Kidney epithelial cell (primary cell): ENCODE measurements around the gene CUL1. TPM values are rescaled to one million over a fixed set of nuclear protein-coding genes. Genes with fewer than 3 reads are reported as not detected.
"Not testable (repeated sequence)": the region's sequence is repeated elsewhere in the genome, so short reads cannot be mapped to it uniquely, and the experiment has no call there.

ENCODE experiments used
- DNase-seq: peaks from one replicate; pipeline ENCODE4 v3.0.0-alpha.2; 2010; ENCODE audit warnings: low read depth
- H3K27me3 ChIP-seq: 2 replicates; pipeline ENCODE4 v1.6.0; 2011; ENCODE audit warnings: low read length; ENCODE audit not compliant: control insufficient read depth, insufficient read depth
- H3K36me3 ChIP-seq: 2 replicates; pipeline ENCODE4 v1.5.1; 2011; ENCODE audit warnings: low read length; ENCODE audit not compliant: control insufficient read depth, insufficient read depth
- H3K4me3 ChIP-seq: 2 replicates; pipeline ENCODE4 v1.5.1; 2011; ENCODE audit warnings: low read depth, mild to moderate bottlenecking, control low read depth, low read length
- total RNA-seq: library from RNA; depleted of rRNA; stranded (reverse); fragments of >200 nt; gene quantifications from 2 replicates; pipeline ENCODE4 v1.2.3, GENCODE V29; 2015
- TF ChIP-seq, protein P1 (sequence below): IDR thresholded peaks from 2 replicates; pipeline ENCODE4 v1.5.1; 2011; ENCODE audit warnings: mild to moderate bottlenecking, moderate library complexity, low read length, control low read depth, inconsistent platforms; ENCODE audit not compliant: insufficient read depth, poor library complexity, severe bottlenecking

The CUL1 gene
- total RNA-seq, 1 donor from 2014 or later = 41.3 TPM

DNA sequence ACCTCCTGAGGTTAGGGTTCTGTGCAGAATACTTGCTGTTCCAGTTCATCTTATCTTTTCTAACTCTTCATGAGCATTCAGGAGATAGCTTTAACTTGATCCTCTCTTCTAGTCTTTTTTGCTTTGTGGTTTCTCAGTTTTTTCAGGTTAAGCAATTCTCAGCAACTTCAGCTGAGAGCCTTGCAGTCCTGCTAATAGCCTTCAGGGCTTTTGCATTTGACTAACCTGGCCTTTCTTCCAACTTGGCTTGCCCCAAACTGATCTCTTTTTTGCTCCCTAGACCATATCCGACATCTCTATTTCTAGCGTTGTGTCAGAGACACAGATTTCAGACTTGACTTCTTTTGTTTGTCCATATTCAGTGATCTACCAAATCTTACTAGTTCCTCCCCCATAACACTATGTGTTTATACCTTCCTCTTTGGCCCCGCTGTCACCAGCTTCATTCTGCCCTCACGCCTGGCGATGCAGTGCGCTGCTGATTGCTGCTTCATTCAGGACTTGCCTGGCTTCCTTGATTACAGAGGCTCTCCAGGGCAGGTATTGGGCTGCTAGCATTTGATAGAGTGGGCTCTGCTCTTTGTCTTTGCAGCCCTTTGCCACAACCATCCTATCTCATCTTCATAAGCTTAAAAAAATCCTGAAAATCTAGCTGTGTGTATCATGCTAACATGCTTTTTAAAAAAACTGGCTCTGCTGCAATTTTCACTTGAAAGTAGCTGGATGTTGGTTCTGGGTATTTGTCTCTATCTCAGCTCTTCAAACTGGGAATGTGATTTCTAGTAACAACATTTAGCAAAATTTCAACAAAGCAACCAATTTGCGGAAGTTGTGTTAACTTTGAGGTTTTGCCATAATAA lies 9.6 kb downstream of the CUL1 start:
- no peak for DNase-seq
- Histone ChIP-seq H3K27me3 (no peaks in the 10 kb centered on the region), H3K4me3 (no peak overlapping the region), H3K36me3 (no peaks in the 10 kb centered on the region)
- TF ChIP-seq, protein P1, sequence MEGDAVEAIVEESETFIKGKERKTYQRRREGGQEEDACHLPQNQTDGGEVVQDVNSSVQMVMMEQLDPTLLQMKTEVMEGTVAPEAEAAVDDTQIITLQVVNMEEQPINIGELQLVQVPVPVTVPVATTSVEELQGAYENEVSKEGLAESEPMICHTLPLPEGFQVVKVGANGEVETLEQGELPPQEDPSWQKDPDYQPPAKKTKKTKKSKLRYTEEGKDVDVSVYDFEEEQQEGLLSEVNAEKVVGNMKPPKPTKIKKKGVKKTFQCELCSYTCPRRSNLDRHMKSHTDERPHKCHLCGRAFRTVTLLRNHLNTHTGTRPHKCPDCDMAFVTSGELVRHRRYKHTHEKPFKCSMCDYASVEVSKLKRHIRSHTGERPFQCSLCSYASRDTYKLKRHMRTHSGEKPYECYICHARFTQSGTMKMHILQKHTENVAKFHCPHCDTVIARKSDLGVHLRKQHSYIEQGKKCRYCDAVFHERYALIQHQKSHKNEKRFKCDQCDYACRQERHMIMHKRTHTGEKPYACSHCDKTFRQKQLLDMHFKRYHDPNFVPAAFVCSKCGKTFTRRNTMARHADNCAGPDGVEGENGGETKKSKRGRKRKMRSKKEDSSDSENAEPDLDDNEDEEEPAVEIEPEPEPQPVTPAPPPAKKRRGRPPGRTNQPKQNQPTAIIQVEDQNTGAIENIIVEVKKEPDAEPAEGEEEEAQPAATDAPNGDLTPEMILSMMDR = no peak

DNA sequence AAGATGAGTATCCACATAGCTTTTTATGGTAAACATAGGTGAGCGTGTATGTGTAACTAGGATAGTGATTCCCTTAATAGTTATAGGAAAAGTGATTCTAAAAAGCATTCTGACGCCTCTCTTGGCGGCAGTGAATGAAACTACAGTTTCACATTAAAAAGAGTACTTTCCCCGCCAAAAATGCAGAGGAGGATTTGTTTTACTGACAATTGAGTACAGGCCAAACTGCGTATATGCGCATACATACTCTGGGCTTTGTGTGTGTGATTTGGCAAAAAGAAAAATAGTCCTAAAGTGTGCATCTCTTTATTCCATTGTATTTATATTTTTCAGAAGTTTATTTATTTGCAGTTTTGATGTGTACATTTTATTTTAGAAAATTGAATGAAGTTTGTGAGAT lies 10.3 kb downstream of the CUL1 start:
- TF ChIP-seq, protein P1 = no peak
- DNase-seq = no peak
- Histone ChIP-seq H3K36me3 (no peaks in the 10 kb centered on the region), H3K4me3 (no peak overlapping the region), H3K27me3 (no peaks in the 10 kb centered on the region)

DNA sequence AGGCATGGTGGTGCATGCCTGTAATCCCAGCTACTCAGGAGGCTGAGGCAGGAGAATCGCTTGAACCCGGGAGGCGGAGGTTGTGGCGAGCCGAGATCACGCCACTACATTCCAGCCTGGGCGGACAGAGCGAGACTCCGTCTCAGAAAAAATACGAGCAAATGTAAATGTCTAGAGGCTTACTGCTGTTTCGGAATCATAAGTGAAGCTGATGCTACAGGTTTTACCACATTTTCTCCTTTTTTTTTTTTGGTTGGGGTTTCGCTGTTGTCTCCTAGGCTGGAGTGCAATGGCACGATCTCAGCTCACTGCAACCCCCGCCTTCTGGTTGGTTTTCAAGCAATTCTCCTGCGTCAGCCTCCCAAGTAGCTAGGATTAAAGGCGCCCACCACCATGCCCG lies 11.7 kb downstream of the CUL1 start:
- not testable (repeated sequence) for H3K36me3 ChIP-seq, H3K4me3 ChIP-seq, DNase-seq, H3K27me3 ChIP-seq

DNA sequence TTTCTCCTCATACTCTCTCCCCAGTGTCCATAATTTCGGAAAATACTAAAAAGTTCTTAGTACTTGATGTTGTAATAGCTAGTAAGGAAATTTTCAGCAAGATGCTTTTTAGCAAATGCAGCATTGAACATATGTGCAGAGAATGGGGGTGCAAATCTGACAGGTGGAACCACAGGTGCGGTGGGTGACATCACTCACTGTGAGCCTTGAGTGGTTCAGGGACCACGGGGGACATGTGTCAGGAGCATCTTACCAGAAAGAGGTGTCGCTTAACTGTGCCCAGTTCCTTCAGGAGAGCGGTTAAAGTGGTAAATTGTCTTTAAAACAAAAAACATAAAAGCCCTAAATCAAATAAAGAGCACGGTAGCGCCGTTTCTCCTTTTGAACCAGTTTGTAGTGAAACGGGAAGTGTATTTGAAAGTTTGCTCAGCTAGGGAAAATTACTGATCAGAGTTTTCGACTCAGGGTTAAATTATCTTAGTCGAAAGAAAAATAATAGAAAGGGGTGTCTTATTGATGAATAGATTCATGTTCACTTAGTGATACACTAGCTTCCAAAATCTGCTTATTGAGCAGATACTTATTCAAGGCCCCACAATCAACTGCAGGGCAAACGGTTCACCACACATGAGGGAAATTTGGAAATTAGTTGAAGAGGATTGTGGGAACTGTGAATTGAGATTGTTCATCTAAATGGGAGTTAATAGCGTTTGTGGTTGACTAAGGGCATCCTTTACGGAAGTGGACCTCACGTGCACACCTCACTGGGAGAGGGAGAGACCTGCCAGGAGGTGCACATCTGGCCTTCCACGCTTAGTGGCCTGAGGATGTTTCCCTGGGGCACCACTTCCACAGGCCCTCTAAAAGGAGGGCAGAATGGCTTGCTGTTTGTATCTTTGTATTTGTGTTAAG lies 12.7 kb downstream of the CUL1 start:
- no peaks in the 10 kb centered on the region for H3K27me3 ChIP-seq
- TF ChIP-seq, protein P1 = no peak

DNA sequence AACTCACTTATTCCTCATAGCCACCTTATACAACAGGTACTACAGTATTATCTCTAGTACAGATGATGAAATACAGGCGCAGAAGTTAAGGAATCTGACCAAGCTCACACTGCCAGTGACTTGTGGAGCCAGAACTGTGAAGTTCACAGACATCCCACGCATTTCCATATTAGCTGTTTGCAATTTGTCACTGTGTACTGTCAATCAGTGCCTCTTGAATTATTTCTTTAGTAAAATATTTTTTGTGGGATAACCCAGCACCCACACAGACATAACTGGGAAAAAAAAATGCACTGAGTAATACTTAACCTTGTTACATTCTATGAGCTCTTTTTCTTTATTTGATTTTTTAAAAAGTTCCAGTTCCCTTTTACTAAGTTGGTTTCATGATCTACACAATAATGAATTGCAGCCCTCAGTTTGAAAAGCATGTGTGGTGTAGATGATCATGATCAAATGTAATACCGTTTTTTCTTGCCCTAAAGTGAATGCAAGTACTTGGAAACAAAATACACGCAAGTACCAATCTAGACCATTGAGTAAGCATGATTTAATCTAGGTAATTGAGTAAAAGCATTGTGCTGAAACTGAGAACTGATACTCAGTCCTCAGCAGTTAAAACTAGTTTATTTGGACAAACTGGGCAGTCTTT lies 14.1 kb downstream of the CUL1 start:
- DNase-seq = no peak
- TF ChIP-seq, protein P1 = no peak
- H3K36me3 ChIP-seq = no peaks in the 10 kb centered on the region
- no peaks in the 10 kb centered on the region for H3K27me3 ChIP-seq
- no peak overlapping the region for H3K4me3 ChIP-seq

More for the DNA sequence above, 12.7 kb downstream of the CUL1 start:
- no peaks in the 10 kb centered on the region for H3K36me3 ChIP-seq
- H3K4me3 ChIP-seq = no peak overlapping the region
- DNase-seq = no peak

DNA sequence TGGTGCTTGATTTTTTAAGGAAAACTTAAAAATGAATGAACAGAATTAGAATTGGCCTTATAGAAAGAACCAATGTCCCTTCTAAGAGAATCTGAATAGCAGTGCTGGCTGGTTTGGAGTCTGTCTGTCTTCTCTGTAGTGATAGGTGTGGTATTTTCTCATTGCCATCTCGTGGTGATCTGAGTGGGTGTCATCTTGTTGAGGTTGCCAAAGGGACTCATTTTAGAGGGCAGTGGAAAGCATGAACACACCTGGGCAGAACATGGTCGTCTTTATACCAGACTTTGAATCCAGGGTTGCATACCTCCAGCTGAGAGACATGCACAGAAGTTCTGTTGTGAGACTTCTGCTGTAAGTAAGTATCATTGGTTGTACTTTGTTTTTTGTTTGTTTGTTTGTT lies 15.8 kb downstream of the CUL1 start:
- H3K27me3 ChIP-seq = no peaks in the 10 kb centered on the region
- no peaks in the 10 kb centered on the region for H3K36me3 ChIP-seq
- no peak overlapping the region for H3K4me3 ChIP-seq
- DNase-seq = no peak
- TF ChIP-seq, protein P1 = no peak
